Measurements from ENCODE around the gene TMC8. TPM values are rescaled to one million over a fixed set of nuclear protein-coding genes. Genes with fewer than 3 reads are reported as not detected.
A peak's percentile ranks its signal among the peaks of the same experiment; 100 is the strongest.
"Not testable (repeated sequence)": the region's sequence is repeated elsewhere in the genome, so short reads cannot be mapped to it uniquely, and the experiment has no call there.

Gene TMC8, protein sequence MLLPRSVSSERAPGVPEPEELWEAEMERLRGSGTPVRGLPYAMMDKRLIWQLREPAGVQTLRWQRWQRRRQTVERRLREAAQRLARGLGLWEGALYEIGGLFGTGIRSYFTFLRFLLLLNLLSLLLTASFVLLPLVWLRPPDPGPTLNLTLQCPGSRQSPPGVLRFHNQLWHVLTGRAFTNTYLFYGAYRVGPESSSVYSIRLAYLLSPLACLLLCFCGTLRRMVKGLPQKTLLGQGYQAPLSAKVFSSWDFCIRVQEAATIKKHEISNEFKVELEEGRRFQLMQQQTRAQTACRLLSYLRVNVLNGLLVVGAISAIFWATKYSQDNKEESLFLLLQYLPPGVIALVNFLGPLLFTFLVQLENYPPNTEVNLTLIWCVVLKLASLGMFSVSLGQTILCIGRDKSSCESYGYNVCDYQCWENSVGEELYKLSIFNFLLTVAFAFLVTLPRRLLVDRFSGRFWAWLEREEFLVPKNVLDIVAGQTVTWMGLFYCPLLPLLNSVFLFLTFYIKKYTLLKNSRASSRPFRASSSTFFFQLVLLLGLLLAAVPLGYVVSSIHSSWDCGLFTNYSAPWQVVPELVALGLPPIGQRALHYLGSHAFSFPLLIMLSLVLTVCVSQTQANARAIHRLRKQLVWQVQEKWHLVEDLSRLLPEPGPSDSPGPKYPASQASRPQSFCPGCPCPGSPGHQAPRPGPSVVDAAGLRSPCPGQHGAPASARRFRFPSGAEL
- 1 to 10 TPM; 5.3 to 5.4 TPM for total RNA-seq

DNA sequence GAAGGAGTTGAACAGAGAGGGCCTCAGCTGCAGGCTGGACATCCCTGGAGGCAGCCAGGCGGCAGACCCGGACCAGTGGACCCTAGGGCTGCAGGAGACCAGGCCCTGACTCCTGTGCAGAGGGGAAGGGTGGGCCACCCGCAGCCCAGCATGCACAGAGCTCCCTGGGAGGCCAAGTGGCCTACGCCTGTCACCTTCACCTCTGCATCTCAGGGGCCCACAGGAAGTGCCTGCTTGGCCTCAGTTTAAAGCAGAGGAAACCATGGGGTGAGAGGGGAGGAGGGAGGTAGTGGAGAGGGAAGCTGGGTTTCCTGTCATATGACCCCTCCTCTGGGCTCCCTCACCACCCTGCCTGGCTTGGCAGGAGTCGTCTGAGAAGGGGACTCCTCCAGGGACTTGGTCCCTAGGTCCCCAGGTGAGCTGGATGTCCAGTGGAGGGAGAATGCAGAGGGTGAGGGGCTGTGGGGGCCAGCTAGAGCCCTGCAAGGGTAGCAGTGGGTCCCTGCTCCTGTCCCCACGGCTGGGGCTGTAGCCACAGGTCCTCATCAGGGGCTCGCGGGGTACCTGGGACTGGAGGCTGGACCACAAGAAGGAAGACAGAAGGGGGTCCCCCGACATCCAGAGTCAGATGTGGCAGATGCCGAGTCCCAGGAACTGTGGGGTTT is at the start of gene TMC8:
TSS of gene TMC8 (plus strand) at position 335 of the 665 bp plus-strand sequence. CDS start 818 bp downstream, outside the sequence.
- no peak for DNase-seq
- Histone ChIP-seq H3K9ac (ENCODE audit: low read depth in 2 of 2, low read length in 2 of 2) (peak within 1 kb of the TSS; percentile 64 to 73), H3K36me3 (no peaks in the 10 kb centered on the region), H3K9me3 (no peaks in the 10 kb centered on the region), H3K4me1 (peaks cover 28% of the 10 kb centered on the region), H3K4me3 (peak within 1 kb of the TSS; percentile 37), H3K27me3 (no peaks in the 10 kb centered on the region), H3K27ac (peak within 1 kb of the TSS; percentile 92)
- intact Hi-C loops (cut with DNase I) = no loop called here
- TF ChIP-seq, protein P1, sequence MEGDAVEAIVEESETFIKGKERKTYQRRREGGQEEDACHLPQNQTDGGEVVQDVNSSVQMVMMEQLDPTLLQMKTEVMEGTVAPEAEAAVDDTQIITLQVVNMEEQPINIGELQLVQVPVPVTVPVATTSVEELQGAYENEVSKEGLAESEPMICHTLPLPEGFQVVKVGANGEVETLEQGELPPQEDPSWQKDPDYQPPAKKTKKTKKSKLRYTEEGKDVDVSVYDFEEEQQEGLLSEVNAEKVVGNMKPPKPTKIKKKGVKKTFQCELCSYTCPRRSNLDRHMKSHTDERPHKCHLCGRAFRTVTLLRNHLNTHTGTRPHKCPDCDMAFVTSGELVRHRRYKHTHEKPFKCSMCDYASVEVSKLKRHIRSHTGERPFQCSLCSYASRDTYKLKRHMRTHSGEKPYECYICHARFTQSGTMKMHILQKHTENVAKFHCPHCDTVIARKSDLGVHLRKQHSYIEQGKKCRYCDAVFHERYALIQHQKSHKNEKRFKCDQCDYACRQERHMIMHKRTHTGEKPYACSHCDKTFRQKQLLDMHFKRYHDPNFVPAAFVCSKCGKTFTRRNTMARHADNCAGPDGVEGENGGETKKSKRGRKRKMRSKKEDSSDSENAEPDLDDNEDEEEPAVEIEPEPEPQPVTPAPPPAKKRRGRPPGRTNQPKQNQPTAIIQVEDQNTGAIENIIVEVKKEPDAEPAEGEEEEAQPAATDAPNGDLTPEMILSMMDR (IDR thresholded peaks at IDR 0.05) = no peak

DNA sequence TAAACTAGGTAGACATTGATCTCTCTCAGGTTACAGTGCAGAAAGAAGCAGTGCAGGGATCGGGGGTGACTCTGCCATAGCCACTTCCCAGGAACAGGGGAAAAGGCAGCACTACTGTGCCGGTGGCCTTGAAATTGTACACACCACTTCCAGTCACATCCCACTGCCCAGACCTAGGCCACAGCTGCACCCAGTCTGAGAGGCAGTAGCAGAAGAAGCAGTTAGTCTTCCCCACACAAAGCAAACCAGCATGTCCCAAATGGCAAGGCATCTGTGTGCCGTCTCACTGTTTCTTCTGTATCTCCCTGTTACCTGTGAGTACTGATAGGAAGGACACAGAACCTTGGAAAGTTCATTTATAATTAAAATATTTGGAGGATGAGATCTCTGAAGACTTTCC is 49.0 kb upstream of the TMC8 start:
- intact Hi-C loops (cut with DNase I) = no loop called here

DNA sequence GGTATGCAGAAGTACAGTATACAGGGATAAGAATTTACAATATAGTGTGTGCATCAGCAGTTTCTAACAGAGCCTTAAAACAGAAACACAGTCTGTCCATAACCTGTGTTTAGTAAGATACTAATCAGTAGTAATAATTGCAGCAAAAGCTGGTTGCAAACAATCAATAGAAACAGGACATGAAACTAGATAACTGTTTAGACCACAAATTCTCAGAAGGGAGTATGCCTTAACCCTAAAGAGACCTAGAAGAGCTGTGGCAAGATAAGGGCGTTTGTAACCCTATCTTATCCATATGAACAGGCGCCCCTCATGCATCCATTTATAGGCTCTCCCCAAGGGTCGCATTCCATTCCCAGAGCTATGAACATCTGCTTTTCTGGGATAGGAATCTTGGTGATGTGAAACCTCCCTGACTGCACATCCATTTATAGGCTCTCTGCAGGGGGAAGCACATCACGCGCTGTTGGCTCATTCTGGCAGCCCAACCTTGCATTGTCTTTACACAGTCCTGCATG is 48.2 kb upstream of the TMC8 start:
- H3K9ac ChIP-seq (ENCODE audit: low read depth in 2 of 2, low read length in 2 of 2); intact Hi-C loops (cut with DNase I); H3K4me3 ChIP-seq; H3K9me3 ChIP-seq; H3K27ac ChIP-seq; H3K4me1 ChIP-seq; H3K36me3 ChIP-seq; H3K27me3 ChIP-seq; DNase-seq: not testable (repeated sequence)

More for the DNA sequence above, 49.0 kb upstream of the TMC8 start:
- peaks cover 6% of the 10 kb centered on the region for H3K36me3 ChIP-seq
- H3K4me3 ChIP-seq = no peak overlapping the region
- H3K9me3 ChIP-seq = no peaks in the 10 kb centered on the region
- H3K27me3 ChIP-seq = no peaks in the 10 kb centered on the region
- no peak for DNase-seq
- no peak overlapping the region for H3K27ac ChIP-seq
- TF ChIP-seq, protein P1 (IDR thresholded peaks at IDR 0.05) = no peak
- no peak overlapping the region for H3K9ac ChIP-seq (ENCODE audit: low read depth in 2 of 2, low read length in 2 of 2)
- H3K4me1 ChIP-seq = no peaks in the 10 kb centered on the region

DNA sequence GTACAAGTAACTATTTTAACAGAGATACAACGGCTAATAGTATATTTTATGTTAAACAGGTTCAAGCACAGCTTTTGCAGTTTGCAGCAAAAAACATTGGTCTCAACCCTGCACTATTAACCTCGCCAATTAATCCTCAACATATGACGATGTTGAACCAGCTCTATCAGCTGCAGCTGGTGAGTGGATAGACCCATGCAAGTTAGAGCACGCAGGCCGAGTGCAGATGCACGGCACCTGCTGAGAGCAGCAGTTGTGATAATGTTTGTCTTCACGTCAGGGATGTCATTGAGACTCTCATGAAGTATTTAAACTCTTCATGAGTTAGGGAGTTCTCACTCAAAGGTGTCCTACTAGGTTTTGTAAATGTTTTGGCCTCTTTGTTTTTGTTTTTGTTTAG is 47.6 kb upstream of the TMC8 start:
- Histone ChIP-seq H3K27me3 (no peaks in the 10 kb centered on the region), H3K9me3 (no peaks in the 10 kb centered on the region), H3K27ac (no peak overlapping the region), H3K4me3 (no peak overlapping the region), H3K4me1 (no peaks in the 10 kb centered on the region), H3K36me3 (peaks cover 6% of the 10 kb centered on the region), H3K9ac (ENCODE audit: low read depth in 2 of 2, low read length in 2 of 2) (no peak overlapping the region)
- intact Hi-C loops (cut with DNase I) = no loop called here
- TF ChIP-seq, protein P1 (IDR thresholded peaks at IDR 0.05) = no peak
- DNase-seq = no peak

DNA sequence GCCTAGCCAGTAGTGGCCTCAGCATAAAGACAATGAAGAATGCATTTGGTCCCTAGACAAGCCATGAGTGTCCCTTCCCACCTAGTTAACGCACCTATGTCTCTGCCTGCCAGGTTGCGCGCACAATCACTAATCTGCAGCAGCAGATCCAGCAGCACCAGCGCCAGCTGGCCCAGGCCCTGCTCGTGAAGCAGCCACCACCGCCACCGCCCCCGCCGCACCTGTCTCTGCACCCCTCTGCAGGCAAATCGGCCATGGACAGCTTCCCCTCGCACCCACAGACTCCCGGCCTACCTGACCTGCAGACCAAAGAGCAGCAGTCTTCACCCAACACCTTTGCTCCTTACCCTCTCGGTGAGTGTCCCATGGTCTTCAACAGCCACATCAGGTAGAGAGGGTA is 43.8 kb upstream of the TMC8 start:
- no peak for DNase-seq
- Histone ChIP-seq H3K36me3 (no peaks in the 10 kb centered on the region), H3K4me1 (no peaks in the 10 kb centered on the region), H3K4me3 (no peak overlapping the region), H3K9me3 (no peaks in the 10 kb centered on the region), H3K27ac (no peak overlapping the region), H3K9ac (ENCODE audit: low read depth in 2 of 2, low read length in 2 of 2) (no peak overlapping the region), H3K27me3 (no peaks in the 10 kb centered on the region)
- intact Hi-C loops (cut with DNase I) = no loop called here
- TF ChIP-seq, protein P1 (IDR thresholded peaks at IDR 0.05) = no peak
